Stimulated activated CD8-positive, alpha-beta memory T cell treated with anti-CD3 and anti-CD28 coated beads, Interleukin-12 subunit alpha, Interleukin-12 subunit beta, amount 100 ng/mL, for 24 hours (primary cell): Measurements from ENCODE around the gene NCKAP1.
"Not testable (repeated sequence)": the region's sequence is repeated elsewhere in the genome, so short reads cannot be mapped to it uniquely, and the experiment has no call there.

Experiments
- DNase-seq: peaks from one replicate; pipeline ENCODE4 v3.0.0-alpha.2; 2020; ENCODE audit errors: extremely low read depth

Gene NCKAP1

GRCh38 chr2:183009249-183009899 is 28.9 kb downstream of the NCKAP1 start:
- no peak for DNase-seq

DNA sequence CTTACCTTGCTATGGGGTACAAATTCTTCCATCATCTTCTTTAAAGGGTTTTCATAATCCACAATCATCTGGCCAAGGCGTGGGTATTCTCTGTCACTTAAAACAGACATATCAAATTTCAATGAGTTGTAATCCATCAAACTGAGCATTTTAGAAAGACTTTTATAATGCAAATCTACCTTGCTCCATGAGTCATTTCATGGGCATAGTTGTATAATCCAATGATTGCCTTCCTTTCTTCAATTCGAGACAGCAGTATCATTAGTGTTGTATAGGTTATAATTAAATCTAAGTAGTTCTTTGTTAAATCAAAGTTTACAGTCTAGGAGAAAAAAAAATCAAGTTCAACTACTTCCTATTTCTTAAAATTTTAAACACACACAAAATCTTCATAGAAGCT is 36.3 kb downstream of the NCKAP1 start:
- DNase-seq: no peak

DNA sequence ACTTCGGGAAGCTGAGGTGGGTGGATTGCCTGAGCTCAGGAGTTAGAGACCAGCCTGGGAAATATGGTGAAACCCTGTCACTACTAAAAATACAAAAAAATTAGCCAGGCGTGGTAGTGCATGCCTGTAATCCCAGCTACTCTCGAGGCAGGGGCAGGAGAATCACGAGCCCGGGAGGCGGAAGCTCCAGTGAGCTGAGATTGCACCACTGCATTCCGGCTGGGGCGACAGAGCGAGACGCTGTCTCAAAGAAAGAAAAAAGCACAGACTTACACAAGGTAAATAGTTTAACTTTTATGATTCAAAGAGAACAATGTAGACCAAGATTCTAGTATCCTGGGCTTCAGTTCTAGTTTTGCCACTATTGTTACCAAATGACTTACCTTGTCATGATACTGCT is 37.4 kb downstream of the NCKAP1 start:
- DNase-seq: no peak

GRCh38 chr2:182999348-183000028 is 38.8 kb downstream of the NCKAP1 start:
- DNase-seq: no peak

GRCh38 chr2:182994228-182994912 is 43.9 kb downstream of the NCKAP1 start:
- DNase-seq: no peak

GRCh38 chr2:182982941-182983340 is 55.3 kb downstream of the NCKAP1 start:
- no peak for DNase-seq

GRCh38 chr2:182981475-182981874 is 56.8 kb downstream of the NCKAP1 start:
- not testable (repeated sequence) for DNase-seq

GRCh38 chr2:182980652-182981051 is 57.6 kb downstream of the NCKAP1 start:
- no peak for DNase-seq

- DNase-seq: no peak
These were observed 58.1 kb downstream of the NCKAP1 start for GRCh38 chr2:182980115-182980514.

GRCh38 chr2:182977463-182977862 is 60.8 kb downstream of the NCKAP1 start:
- DNase-seq: no peak

GRCh38 chr2:182973441-182974352 is 64.6 kb downstream of the NCKAP1 start:
- DNase-seq: no peak

DNA sequence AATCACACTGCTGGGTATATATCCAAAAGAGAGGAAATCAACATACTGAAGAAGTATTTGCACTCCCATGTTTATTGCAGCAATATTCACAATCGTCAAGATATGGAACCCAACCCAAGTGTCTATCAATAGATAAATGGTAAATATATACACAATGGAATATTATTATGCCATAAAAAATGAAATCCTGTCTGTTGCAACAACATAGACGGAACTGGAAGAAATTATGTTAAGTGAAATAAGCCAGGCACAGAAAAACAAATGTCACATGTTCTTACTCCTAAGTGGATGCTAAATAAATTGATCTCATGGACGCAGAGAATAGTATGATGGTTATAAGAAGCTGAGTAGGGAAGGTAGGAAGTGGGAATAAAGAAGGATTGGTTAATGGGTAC is 65.7 kb downstream of the NCKAP1 start:
- no peak for DNase-seq

GRCh38 chr2:182971820-182972547 is 66.3 kb downstream of the NCKAP1 start:
- no peak for DNase-seq

DNA sequence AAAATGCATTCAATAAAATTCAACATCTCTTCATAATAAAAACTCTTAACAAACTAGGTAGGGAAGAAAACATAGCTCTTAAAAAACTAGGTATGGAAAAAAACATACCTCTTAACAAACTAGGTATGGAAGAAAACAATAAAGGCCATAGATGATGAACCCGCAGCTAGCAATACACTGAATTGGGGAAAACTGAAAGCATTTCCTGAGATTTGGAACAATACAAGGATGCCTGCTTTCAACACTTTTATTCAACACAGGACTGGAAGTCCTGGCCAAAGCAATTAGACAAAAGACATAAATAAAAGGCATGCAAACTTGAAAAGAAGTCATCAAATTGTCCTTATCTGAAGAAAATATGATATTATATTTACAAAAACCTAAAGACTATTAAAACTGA is 67.8 kb downstream of the NCKAP1 start:
- no peak for DNase-seq

GRCh38 chr2:182968493-182968892 is 69.8 kb downstream of the NCKAP1 start:
- DNase-seq: no peak

- not testable (repeated sequence) for DNase-seq
These were observed 71.9 kb downstream of the NCKAP1 start for GRCh38 chr2:182966356-182966755.

GRCh38 chr2:182962641-182963040 is 75.6 kb downstream of the NCKAP1 start:
- no peak for DNase-seq

- DNase-seq: not testable (repeated sequence)
These were observed 77.4 kb downstream of the NCKAP1 start for GRCh38 chr2:182960869-182961268.

- DNase-seq: no peak
These were observed 83.5 kb downstream of the NCKAP1 start for GRCh38 chr2:182954789-182955188.

DNA sequence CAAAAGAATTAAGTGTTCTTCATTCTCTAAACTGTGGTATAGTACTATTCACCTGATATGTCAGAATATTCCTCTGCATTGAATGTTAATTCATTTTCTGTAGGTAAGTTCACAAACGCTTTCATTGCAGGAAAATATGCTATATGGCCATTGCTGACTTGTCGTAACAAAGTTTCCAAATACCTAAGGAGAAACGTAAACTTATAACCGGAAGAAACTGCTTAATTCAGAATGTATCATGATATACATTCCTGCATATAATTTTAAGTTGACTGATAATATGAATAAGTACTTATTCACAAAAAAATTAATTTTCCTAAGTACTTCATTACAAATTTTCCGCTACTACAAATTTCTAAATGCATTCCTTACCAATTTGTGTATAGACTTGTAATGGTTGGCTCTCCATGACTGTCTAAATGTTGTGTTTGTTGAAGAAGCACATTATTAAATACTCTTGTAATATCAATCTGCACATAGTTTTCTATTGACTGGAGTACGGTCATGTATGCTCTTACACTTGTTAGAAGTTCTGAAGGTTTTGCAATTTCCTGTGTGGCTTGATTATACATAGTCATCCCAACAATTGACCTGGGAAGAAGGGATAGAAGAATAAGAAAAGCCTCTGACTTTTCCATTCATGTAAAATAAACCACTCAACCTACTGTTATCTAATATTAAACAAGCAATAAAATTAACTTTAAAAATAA is 85.4 kb downstream of the NCKAP1 start:
- no peak for DNase-seq
